Measurements from ENCODE around the gene CASS4. TPM values are rescaled to one million over a fixed set of nuclear protein-coding genes. Genes with fewer than 3 reads are reported as not detected.

CASS4 gene
- total RNA-seq, 1 donor, result under 0.01 TPM

DNA sequence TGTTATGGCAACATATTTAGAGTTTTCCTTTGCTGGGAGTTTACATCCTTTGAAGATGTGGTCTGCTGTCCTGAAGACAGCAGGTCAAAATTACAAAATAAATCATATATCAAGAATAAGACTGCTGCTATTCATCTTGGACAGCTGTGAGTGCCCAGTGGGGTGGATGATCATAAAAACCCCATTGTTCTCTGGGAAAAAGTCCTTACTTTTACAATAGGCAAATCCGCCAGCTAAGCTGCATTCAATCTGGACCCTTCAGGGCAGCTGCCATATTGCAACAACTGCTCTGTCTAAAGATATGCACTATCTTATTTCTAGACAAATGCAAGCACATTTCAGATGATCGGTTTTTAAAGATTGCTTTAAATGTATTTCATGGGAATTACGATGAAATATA is 19.4 kb downstream of the CASS4 start:
- Histone ChIP-seq H4K20me1 (ENCODE audit: insufficient read depth, low read length) (no peaks in the 10 kb centered on the region), H3K9me3 (ENCODE audit: low read depth, low read length) (no peaks in the 10 kb centered on the region), H2AFZ (ENCODE audit: low read length) (no peak overlapping the region), H3K27me3 (ENCODE audit: insufficient read depth, low read length) (no peaks in the 10 kb centered on the region), H3K27ac (ENCODE audit: low read depth, low read length) (no peak overlapping the region), H3K36me3 (ENCODE audit: insufficient read depth, low read length) (no peaks in the 10 kb centered on the region), H3K4me3 (ENCODE audit: insufficient read depth, low read length) (no peak overlapping the region), H3K4me1 (ENCODE audit: insufficient read depth, low read length) (peaks cover 29% of the 10 kb centered on the region), H3K4me2 (ENCODE audit: insufficient read depth, low read length) (no peak overlapping the region), H3K79me2 (ENCODE audit: insufficient read depth, low read length) (no peaks in the 10 kb centered on the region)
- TF ChIP-seq, protein P1, sequence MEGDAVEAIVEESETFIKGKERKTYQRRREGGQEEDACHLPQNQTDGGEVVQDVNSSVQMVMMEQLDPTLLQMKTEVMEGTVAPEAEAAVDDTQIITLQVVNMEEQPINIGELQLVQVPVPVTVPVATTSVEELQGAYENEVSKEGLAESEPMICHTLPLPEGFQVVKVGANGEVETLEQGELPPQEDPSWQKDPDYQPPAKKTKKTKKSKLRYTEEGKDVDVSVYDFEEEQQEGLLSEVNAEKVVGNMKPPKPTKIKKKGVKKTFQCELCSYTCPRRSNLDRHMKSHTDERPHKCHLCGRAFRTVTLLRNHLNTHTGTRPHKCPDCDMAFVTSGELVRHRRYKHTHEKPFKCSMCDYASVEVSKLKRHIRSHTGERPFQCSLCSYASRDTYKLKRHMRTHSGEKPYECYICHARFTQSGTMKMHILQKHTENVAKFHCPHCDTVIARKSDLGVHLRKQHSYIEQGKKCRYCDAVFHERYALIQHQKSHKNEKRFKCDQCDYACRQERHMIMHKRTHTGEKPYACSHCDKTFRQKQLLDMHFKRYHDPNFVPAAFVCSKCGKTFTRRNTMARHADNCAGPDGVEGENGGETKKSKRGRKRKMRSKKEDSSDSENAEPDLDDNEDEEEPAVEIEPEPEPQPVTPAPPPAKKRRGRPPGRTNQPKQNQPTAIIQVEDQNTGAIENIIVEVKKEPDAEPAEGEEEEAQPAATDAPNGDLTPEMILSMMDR (IDR thresholded peaks at IDR 0.05; ENCODE audit: extremely low read depth, low read depth, low read length), result no peak
- DNase-seq (ENCODE audit: insufficient read length, low spot score, missing footprints), result no peak

DNA sequence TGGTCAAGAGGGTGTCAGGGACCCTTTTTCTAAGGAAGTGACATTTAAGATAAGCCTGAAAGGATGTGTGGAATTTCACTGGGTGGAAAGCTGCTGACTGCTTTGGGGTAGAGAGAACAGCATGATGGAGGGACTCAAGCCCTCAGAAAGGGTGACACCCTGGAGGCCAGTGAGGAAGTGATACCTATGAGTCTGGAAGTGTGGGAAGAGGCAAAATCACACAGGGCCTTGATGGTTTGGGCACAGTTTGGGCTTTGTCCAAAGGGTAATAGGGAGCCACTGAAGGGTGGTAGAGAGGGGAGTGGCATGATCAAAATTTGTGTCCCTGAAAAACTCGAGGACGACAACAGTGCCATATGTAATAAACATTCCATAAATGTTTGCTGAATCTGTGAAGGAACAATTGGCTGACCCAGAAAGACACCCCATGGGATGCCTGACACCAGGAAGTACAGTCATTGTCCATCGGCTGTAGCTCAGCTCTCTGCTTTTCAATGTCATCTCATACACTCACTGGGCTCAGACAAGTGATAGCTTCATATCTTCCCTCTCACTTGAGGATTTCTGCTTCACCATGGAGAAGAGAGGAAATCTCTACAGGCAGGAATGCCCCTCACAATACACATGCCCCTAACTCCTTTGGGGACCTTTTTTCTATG is 21.3 kb downstream of the CASS4 start:
- Histone ChIP-seq H3K27me3 (ENCODE audit: insufficient read depth, low read length) (no peaks in the 10 kb centered on the region), H3K27ac (ENCODE audit: low read depth, low read length) (peak overlapping the region; percentile 86), H3K4me1 (ENCODE audit: insufficient read depth, low read length) (peaks cover 27% of the 10 kb centered on the region), H2AFZ (ENCODE audit: low read length) (peak overlapping the region; percentile 24), H3K36me3 (ENCODE audit: insufficient read depth, low read length) (no peaks in the 10 kb centered on the region), H3K4me3 (ENCODE audit: insufficient read depth, low read length) (no peak overlapping the region), H3K79me2 (ENCODE audit: insufficient read depth, low read length) (no peaks in the 10 kb centered on the region), H4K20me1 (ENCODE audit: insufficient read depth, low read length) (no peaks in the 10 kb centered on the region), H3K4me2 (ENCODE audit: insufficient read depth, low read length) (peak overlapping the region; percentile 35), H3K9me3 (ENCODE audit: low read depth, low read length) (no peaks in the 10 kb centered on the region)
- TF ChIP-seq, protein P1 (IDR thresholded peaks at IDR 0.05; ENCODE audit: extremely low read depth, low read depth, low read length), result no peak
- no peak for DNase-seq (ENCODE audit: insufficient read length, low spot score, missing footprints)

DNA sequence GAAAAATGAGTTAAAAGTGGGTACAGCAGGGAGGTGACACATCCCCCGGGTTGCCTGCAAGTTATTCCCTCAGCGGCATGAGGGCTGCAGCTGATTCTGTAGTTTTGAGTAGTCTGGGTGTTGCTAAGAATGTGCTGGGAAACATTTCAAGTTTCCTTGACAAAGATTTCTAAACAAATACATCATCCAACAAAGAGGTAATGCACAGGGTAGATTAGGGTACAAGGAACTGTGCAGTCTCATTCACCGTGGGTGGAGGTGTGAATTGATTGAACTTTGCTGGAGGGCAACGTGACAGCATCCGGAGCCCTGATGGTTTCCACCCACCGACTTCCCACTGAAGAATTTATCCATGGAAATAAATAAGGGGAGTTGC is 21.8 kb downstream of the CASS4 start:
- Histone ChIP-seq H3K79me2 (ENCODE audit: insufficient read depth, low read length) (no peaks in the 10 kb centered on the region), H3K4me1 (ENCODE audit: insufficient read depth, low read length) (peaks cover 23% of the 10 kb centered on the region), H3K36me3 (ENCODE audit: insufficient read depth, low read length) (no peaks in the 10 kb centered on the region), H3K27ac (ENCODE audit: low read depth, low read length) (peak overlapping the region; percentile 86), H3K9me3 (ENCODE audit: low read depth, low read length) (no peaks in the 10 kb centered on the region), H3K27me3 (ENCODE audit: insufficient read depth, low read length) (no peaks in the 10 kb centered on the region), H3K4me2 (ENCODE audit: insufficient read depth, low read length) (peak overlapping the region; percentile 35), H2AFZ (ENCODE audit: low read length) (peak overlapping the region; percentile 24), H3K4me3 (ENCODE audit: insufficient read depth, low read length) (no peak overlapping the region), H4K20me1 (ENCODE audit: insufficient read depth, low read length) (no peaks in the 10 kb centered on the region)
- DNase-seq (ENCODE audit: insufficient read length, low spot score, missing footprints), result peak; percentile 87
- TF ChIP-seq, protein P1 (IDR thresholded peaks at IDR 0.05; ENCODE audit: extremely low read depth, low read depth, low read length), result no peak

DNA sequence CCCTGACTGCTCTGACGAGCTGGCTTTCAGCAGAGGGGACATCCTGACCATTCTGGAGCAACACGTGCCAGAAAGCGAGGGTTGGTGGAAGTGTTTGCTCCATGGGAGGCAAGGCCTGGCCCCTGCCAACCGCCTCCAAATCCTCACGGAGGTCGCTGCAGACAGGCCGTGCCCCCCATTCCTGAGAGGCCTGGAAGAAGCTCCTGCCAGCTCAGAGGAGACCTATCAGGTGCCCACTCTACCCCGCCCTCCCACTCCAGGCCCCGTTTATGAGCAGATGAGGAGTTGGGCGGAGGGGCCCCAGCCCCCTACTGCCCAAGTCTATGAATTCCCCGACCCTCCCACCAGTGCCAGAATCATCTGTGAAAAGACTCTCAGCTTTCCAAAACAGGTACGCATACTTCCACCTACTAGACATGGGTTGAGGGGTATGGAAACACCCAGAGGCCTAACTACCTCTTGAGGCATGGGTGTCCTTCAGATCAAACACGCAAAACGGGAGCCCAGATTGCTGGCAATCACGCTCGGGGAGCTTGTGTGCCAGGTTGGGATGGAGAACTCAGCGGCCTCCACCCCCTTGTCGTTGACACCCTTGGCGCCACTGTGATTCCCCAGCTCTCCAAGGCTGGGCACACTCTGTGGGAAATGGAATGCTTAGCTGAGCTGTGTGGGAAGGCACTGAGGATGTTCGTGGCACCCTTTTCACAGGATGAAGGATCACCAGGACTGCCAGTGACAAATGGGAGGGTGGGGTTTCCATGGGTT is 25.3 kb downstream of the CASS4 start:
- Histone ChIP-seq H3K79me2 (ENCODE audit: insufficient read depth, low read length) (no peaks in the 10 kb centered on the region), H3K27ac (ENCODE audit: low read depth, low read length) (peak overlapping the region; percentile 44), H3K4me1 (ENCODE audit: insufficient read depth, low read length) (peaks cover 29% of the 10 kb centered on the region), H3K9me3 (ENCODE audit: low read depth, low read length) (no peaks in the 10 kb centered on the region), H4K20me1 (ENCODE audit: insufficient read depth, low read length) (no peaks in the 10 kb centered on the region), H3K4me3 (ENCODE audit: insufficient read depth, low read length) (no peak overlapping the region), H3K27me3 (ENCODE audit: insufficient read depth, low read length) (no peaks in the 10 kb centered on the region), H2AFZ (ENCODE audit: low read length) (no peak overlapping the region), H3K4me2 (ENCODE audit: insufficient read depth, low read length) (no peak overlapping the region), H3K36me3 (ENCODE audit: insufficient read depth, low read length) (no peaks in the 10 kb centered on the region)
- TF ChIP-seq, protein P1 (IDR thresholded peaks at IDR 0.05; ENCODE audit: extremely low read depth, low read depth, low read length), result no peak
- DNase-seq (ENCODE audit: insufficient read length, low spot score, missing footprints), result no peak
